ENCODE data around the gene TMEM150C. TPM values are rescaled to one million over a fixed set of nuclear protein-coding genes. Genes with fewer than 3 reads are reported as not detected.

The TMEM150C gene
- total and polyA plus RNA-seq, 2 of the 8 experiments (the other 6 are each of a cell fraction or from before 2014, with no cell fraction given) = 1.5 to 1.7 TPM

- TF ChIP-seq RXRA (IDR thresholded peaks at IDR 0.05; ENCODE audit: insufficient read depth, low read depth, low read length) = no peak
Observed at GRCh38 chr4:82517043-82517442, 44.7 kb downstream of the TMEM150C start (continued).

All from H1 (cell line).